Measurements from ENCODE around the gene TRIM10. TPM values are rescaled to one million over a fixed set of nuclear protein-coding genes. Genes with fewer than 3 reads are reported as not detected.

TRIM10 gene
- total and polyA plus RNA-seq, 8 donors = 0.24 to 0.99 (median 0.55) TPM; not detected in 2

DNA sequence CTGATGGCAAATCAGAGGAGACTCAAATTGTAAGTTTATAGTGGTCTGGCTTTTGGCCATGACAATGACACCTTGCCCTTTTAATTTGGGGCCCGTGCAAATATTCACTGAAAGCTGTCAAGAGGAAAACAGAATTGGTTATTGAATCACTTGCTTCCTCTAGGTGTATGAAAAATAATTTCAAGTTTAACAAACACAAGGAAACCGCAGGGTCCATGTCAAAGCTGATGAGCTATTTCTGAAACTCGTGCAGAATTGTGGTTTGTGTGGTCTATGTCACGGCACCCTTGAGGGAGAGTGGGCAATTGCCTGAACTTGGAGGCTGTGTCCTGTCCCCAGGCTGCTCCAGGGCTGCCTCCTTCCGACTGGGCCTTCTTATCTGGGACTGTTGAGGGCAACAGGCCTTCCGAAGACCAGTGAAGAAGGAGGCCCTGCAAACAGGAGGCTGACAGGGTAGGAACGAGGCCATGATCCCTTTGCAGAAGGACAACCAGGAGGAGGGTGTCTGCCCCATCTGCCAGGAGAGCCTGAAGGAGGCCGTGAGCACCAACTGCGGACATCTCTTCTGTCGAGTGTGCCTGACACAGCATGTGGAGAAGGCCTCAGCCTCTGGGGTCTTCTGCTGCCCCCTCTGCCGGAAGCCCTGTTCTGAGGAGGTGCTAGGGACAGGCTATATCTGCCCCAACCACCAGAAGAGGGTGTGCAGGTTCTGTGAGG lies 24.3 kb downstream of the TRIM10 start:
- ATAC-seq = no peak
- TF ChIP-seq, protein P1, sequence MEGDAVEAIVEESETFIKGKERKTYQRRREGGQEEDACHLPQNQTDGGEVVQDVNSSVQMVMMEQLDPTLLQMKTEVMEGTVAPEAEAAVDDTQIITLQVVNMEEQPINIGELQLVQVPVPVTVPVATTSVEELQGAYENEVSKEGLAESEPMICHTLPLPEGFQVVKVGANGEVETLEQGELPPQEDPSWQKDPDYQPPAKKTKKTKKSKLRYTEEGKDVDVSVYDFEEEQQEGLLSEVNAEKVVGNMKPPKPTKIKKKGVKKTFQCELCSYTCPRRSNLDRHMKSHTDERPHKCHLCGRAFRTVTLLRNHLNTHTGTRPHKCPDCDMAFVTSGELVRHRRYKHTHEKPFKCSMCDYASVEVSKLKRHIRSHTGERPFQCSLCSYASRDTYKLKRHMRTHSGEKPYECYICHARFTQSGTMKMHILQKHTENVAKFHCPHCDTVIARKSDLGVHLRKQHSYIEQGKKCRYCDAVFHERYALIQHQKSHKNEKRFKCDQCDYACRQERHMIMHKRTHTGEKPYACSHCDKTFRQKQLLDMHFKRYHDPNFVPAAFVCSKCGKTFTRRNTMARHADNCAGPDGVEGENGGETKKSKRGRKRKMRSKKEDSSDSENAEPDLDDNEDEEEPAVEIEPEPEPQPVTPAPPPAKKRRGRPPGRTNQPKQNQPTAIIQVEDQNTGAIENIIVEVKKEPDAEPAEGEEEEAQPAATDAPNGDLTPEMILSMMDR (IDR thresholded peaks at IDR 0.05) = no peak
- Histone ChIP-seq H3K9me3 (no peaks in the 10 kb centered on the region), H3K36me3 (no peaks in the 10 kb centered on the region), H3K27me3 (peaks cover 6 to 47% of the 10 kb centered on the region in 2 donors), H3K27ac (no peak overlapping the region), H3K4me1 (no peaks in the 10 kb centered on the region), H3K4me3 (no peak overlapping the region)
- no peak for DNase-seq
- intact Hi-C loops (cut with DNase I) = no loop called here

DNA sequence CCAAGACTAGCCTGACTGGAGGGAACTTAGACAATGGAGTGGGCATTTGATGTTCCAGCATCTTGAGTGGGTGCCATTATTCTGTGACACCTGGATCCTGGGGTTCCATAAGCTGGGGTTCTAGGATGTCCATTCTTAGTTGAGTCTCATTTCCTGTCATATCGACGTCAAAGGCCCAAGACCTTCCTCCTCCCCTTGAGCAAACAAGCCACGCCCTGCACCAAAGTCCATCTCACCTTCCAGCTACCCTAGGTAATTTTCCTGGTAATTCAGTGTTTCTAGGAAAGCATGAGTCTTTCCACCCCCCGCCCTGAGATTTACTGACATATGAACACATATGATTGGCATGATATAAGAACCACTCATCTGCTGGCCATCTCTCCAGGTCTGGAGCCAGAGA lies 25.3 kb downstream of the TRIM10 start, which contains the start of gene TRIM40:
TRIM40 (plus strand) TSS at position 384 of the 400 bp plus-strand sequence. CDS start 897 bp downstream, outside the sequence.
- DNase-seq = no peak
- Histone ChIP-seq H3K27me3 (peaks cover 2 to 49% of the 10 kb centered on the region in 2 donors), H3K4me3 (no peak within 1 kb of the TSS), H3K4me1 (peaks cover 0 to 3% of the 10 kb centered on the region in 2 donors), H3K27ac (no peak within 1 kb of the TSS), H3K9me3 (no peaks in the 10 kb centered on the region), H3K36me3 (no peaks in the 10 kb centered on the region)
- intact Hi-C loops (cut with DNase I) = no loop called here
- TF ChIP-seq, protein P1 (IDR thresholded peaks at IDR 0.05) = no peak
- ATAC-seq = no peak

DNA sequence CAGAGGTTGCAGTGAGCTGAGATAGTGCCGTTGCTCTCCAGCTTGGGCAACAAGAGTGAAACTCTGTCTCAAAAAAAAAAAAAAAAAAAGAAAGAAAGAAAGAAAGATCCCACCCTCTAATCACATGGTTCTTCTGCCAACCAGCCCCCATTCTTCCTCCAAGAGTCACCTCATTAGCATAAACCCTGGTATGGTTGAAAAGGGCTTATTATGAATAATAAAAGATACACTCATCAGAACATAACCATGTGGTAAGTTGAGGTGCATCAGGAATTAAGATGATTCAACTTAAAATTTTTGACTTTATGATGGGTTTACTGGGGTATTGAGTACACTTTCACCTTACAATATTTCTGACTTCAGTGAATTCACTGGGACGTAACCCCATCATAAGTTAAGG lies 25.9 kb downstream of the TRIM10 start:
- Histone ChIP-seq H3K27ac (no peak overlapping the region), H3K9me3 (no peaks in the 10 kb centered on the region), H3K27me3 (peaks cover 2 to 55% of the 10 kb centered on the region in 2 donors), H3K4me3 (no peak overlapping the region), H3K36me3 (no peaks in the 10 kb centered on the region), H3K4me1 (peaks cover 0 to 9% of the 10 kb centered on the region in 2 donors)
- no peak for DNase-seq
- intact Hi-C loops (cut with DNase I) = no loop called here
- ATAC-seq = no peak
- TF ChIP-seq, protein P1 (IDR thresholded peaks at IDR 0.05) = no peak

DNA sequence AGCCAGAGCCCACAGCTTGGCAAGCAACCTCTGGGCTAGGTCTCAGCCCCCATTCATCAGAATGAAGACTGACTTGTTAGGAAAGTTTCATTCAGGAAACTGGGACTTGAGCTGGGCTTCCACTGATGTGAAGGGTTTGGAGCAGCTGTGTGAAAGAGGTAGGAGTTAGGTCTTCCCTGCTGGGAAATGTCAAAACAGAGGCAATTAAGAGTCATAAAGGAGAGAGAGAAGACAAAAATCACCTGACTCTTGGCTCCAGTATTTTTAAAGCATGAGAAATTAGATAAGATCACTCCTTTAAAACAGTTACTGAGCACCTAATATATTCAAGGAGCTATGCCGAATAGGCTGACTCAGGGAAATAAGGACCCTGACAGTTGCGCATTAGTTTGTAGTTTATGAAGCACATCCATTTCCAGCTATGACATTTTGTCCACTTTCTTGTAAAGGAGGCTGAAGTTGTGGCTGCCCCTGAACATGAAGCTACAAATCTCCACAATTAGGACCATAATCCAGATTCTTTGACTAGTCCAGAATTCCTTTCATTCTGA lies 29.0 kb downstream of the TRIM10 start:
- no peak overlapping the region for H3K27ac ChIP-seq
- TF ChIP-seq, protein P1 (IDR thresholded peaks at IDR 0.05) = no peak
- no peak for DNase-seq
- no peak overlapping the region for H3K4me3 ChIP-seq
- peaks cover 0 to 12% of the 10 kb centered on the region in 2 donors for H3K4me1 ChIP-seq
- no peak for ATAC-seq
- no peaks in the 10 kb centered on the region for H3K36me3 ChIP-seq
- no peaks in the 10 kb centered on the region for H3K9me3 ChIP-seq
- intact Hi-C loops (cut with DNase I) = no loop called here
- H3K27me3 ChIP-seq = peaks cover 25 to 80% of the 10 kb centered on the region in 2 donors
